Immature natural killer cell (primary cell): ENCODE data around the gene U2AF1L4. TPM values are rescaled to one million over a fixed set of nuclear protein-coding genes. Genes with fewer than 3 reads are reported as not detected.
"Not testable (repeated sequence)": the region's sequence is repeated elsewhere in the genome, so short reads cannot be mapped to it uniquely, and the experiment has no call there.

Experiments used
- DNase-seq, 3 donors: peaks; one replicate each; pipeline ENCODE4 v3.0.0; 2022; ENCODE audit warnings: mixed read lengths in 1 of 3
- H3K27ac Mint-ChIP-seq, 6 donors: one replicate each; pipeline ENCODE4 v1.8.0; 2020; ENCODE audit warnings: mixed read lengths in 6 of 6, mild to moderate bottlenecking in 5 of 6, inconsistent platforms in 4 of 6, moderate library complexity in 3 of 6
- H3K27me3 Mint-ChIP-seq, 3 donors: one replicate each; pipeline ENCODE4 v1.8.0; 2020 to 2021; ENCODE audit warnings: low read depth in 3 of 3, mild to moderate bottlenecking in 3 of 3, mixed read lengths in 3 of 3, moderate library complexity in 3 of 3, inconsistent platforms in 1 of 3
- H3K36me3 Mint-ChIP-seq, 3 donors: one replicate each; pipeline ENCODE4 v1.8.0; 2020; ENCODE audit warnings: mixed read lengths in 3 of 3, inconsistent platforms in 2 of 3, mild to moderate bottlenecking in 2 of 3
- H3K4me1 Mint-ChIP-seq, 2 donors: one replicate each; pipeline ENCODE4 v1.8.0; 2020; ENCODE audit warnings: inconsistent platforms in 2 of 2, mild to moderate bottlenecking in 2 of 2, mixed read lengths in 2 of 2, moderate library complexity in 1 of 2
- H3K4me3 Mint-ChIP-seq, 5 donors: one replicate each; pipeline ENCODE4 v1.8.0; 2020; ENCODE audit warnings: mild to moderate bottlenecking in 5 of 5, mixed read lengths in 5 of 5, inconsistent platforms in 3 of 5, moderate library complexity in 3 of 5
- H3K9me3 Mint-ChIP-seq, 6 donors: one replicate each; pipeline ENCODE4 v1.8.0; 2020; ENCODE audit warnings: mild to moderate bottlenecking in 6 of 6, mixed read lengths in 6 of 6, inconsistent platforms in 4 of 6, moderate library complexity in 3 of 6
- polyA plus RNA-seq, 3 donors: library from polyadenylated mRNA; unstranded; fragments of 300-500 nt; fragmentation: Illumina TruSeq; gene quantifications; one replicate each; pipeline ENCODE4 v1.2.3, GENCODE V29; 2021

U2AF1L4 gene
- polyA plus RNA-seq, 3 donors from 2014 or later = 11.8 to 21.4 (median 15.8) TPM

- no peaks in the 10 kb centered on the region for H3K4me1 Mint-ChIP-seq
- H3K9me3 Mint-ChIP-seq = no peaks in the 10 kb centered on the region
Measured at GRCh38 chr19:35727956-35728706, 17.1 kb downstream of the U2AF1L4 start.

GRCh38 chr19:35727053-35727955 lies 17.9 kb downstream of the U2AF1L4 start:
- no peaks in the 10 kb centered on the region for H3K9me3 Mint-ChIP-seq
- peaks cover 0 to 2% (median 0%) of the 10 kb centered on the region in 3 donors for H3K27me3 Mint-ChIP-seq
- no peak for DNase-seq
- no peak overlapping the region for H3K27ac Mint-ChIP-seq
- peak overlapping the region in 1 of 5 donors; percentile 30 for H3K4me3 Mint-ChIP-seq
- H3K4me1 Mint-ChIP-seq = peaks cover 0 to under 1% of the 10 kb centered on the region in 2 donors
- H3K36me3 Mint-ChIP-seq = peaks cover 9 to 40% (median 14%) of the 10 kb centered on the region in 3 donors

More at GRCh38 chr19:35727956-35728706, 17.1 kb downstream of the U2AF1L4 start:
- Mint-ChIP-seq H3K27ac (no peak overlapping the region), H3K27me3 (peaks cover 0 to 2% (median 0%) of the 10 kb centered on the region in 3 donors), H3K4me3 (no peak overlapping the region), H3K36me3 (peaks cover 9 to 39% (median 14%) of the 10 kb centered on the region in 3 donors)
- DNase-seq = no peak

- H3K4me3 Mint-ChIP-seq = no peak overlapping the region
- H3K36me3 Mint-ChIP-seq = peaks cover 6 to 35% (median 8%) of the 10 kb centered on the region in 3 donors
- H3K27me3 Mint-ChIP-seq = no peaks in the 10 kb centered on the region
- H3K27ac Mint-ChIP-seq = no peak overlapping the region
- no peaks in the 10 kb centered on the region for H3K9me3 Mint-ChIP-seq
- peaks cover 2 to 3% of the 10 kb centered on the region in 2 donors for H3K4me1 Mint-ChIP-seq
- no peak for DNase-seq
Measured at GRCh38 chr19:35725216-35725861, 19.9 kb downstream of the U2AF1L4 start.

- Mint-ChIP-seq H3K9me3 (no peaks in the 10 kb centered on the region), H3K27me3 (no peaks in the 10 kb centered on the region), H3K36me3 (peaks cover 3 to 37% (median 5%) of the 10 kb centered on the region in 3 donors), H3K27ac (no peak overlapping the region), H3K4me3 (no peak overlapping the region), H3K4me1 (peaks cover 6 to 8% of the 10 kb centered on the region in 2 donors)
- no peak for DNase-seq
Measured at GRCh38 chr19:35724560-35724959, 20.7 kb downstream of the U2AF1L4 start.

GRCh38 chr19:35724132-35724531 lies 21.1 kb downstream of the U2AF1L4 start:
- DNase-seq, H3K27ac Mint-ChIP-seq, H3K27me3 Mint-ChIP-seq, H3K9me3 Mint-ChIP-seq, H3K4me3 Mint-ChIP-seq: not testable (repeated sequence)
- Mint-ChIP-seq H3K36me3 (peaks cover 0 to 34% (median 5%) of the 10 kb centered on the region in 3 donors), H3K4me1 (peaks cover 11 to 12% of the 10 kb centered on the region in 2 donors)

- H3K27ac Mint-ChIP-seq = no peak overlapping the region
- H3K4me1 Mint-ChIP-seq = peaks cover 15 to 17% of the 10 kb centered on the region in 2 donors
- peaks cover 0 to 3% (median 0%) of the 10 kb centered on the region in 3 donors for H3K27me3 Mint-ChIP-seq
- no peak overlapping the region for H3K4me3 Mint-ChIP-seq
- no peak for DNase-seq
- H3K9me3 Mint-ChIP-seq = no peaks in the 10 kb centered on the region
- H3K36me3 Mint-ChIP-seq = peaks cover 0 to 34% (median 5%) of the 10 kb centered on the region in 3 donors
Measured at GRCh38 chr19:35723671-35724070, 21.5 kb downstream of the U2AF1L4 start.

- H3K27ac Mint-ChIP-seq = no peak overlapping the region
- H3K4me1 Mint-ChIP-seq = peaks cover 17 to 20% of the 10 kb centered on the region in 2 donors
- peaks cover 0 to 3% (median 0%) of the 10 kb centered on the region in 3 donors for H3K27me3 Mint-ChIP-seq
- no peak overlapping the region for H3K4me3 Mint-ChIP-seq
- H3K9me3 Mint-ChIP-seq = no peaks in the 10 kb centered on the region
- DNase-seq = no peak
- peaks cover 0 to 28% (median 5%) of the 10 kb centered on the region in 3 donors for H3K36me3 Mint-ChIP-seq
Measured at GRCh38 chr19:35722897-35723296, 22.3 kb downstream of the U2AF1L4 start.

- Mint-ChIP-seq H3K9me3 (no peaks in the 10 kb centered on the region), H3K36me3 (peaks cover 0 to 28% (median 5%) of the 10 kb centered on the region in 3 donors), H3K4me3 (no peak overlapping the region), H3K4me1 (peaks cover 17 to 20% of the 10 kb centered on the region in 2 donors), H3K27me3 (peaks cover 0 to 3% (median 0%) of the 10 kb centered on the region in 3 donors), H3K27ac (no peak overlapping the region)
- no peak for DNase-seq
Measured at GRCh38 chr19:35722461-35722860, 22.8 kb downstream of the U2AF1L4 start.

- Mint-ChIP-seq H3K27me3 (peaks cover 0 to 3% (median 1%) of the 10 kb centered on the region in 3 donors), H3K27ac (no peak overlapping the region), H3K4me1 (peaks cover 23 to 25% of the 10 kb centered on the region in 2 donors), H3K36me3 (peaks cover 0 to 24% (median 5%) of the 10 kb centered on the region in 3 donors), H3K4me3 (no peak overlapping the region), H3K9me3 (no peaks in the 10 kb centered on the region)
- no peak for DNase-seq
Measured at GRCh38 chr19:35721374-35721773, 23.8 kb downstream of the U2AF1L4 start.

- no peak for DNase-seq
- Mint-ChIP-seq H3K4me1 (peaks cover 30 to 32% of the 10 kb centered on the region in 2 donors), H3K27me3 (peaks cover 0 to 3% (median 3%) of the 10 kb centered on the region in 3 donors), H3K4me3 (no peak overlapping the region), H3K9me3 (no peaks in the 10 kb centered on the region), H3K36me3 (peaks cover 0 to 17% (median 5%) of the 10 kb centered on the region in 3 donors), H3K27ac (no peak overlapping the region)
Measured at GRCh38 chr19:35720648-35721047, 24.6 kb downstream of the U2AF1L4 start.

- peaks cover 30 to 32% of the 10 kb centered on the region in 2 donors for H3K4me1 Mint-ChIP-seq
- no peak for DNase-seq
- H3K27me3 Mint-ChIP-seq = peaks cover 0 to 3% (median 3%) of the 10 kb centered on the region in 3 donors
- H3K4me3 Mint-ChIP-seq = peak overlapping the region in 1 of 5 donors; percentile 22
- H3K9me3 Mint-ChIP-seq = no peaks in the 10 kb centered on the region
- peaks cover 0 to 14% (median 5%) of the 10 kb centered on the region in 3 donors for H3K36me3 Mint-ChIP-seq
- H3K27ac Mint-ChIP-seq = peak overlapping the region in 2 of 6 donors; percentile 31 to 72
Measured at GRCh38 chr19:35720163-35720524, 25.1 kb downstream of the U2AF1L4 start.

GRCh38 chr19:35719402-35720162 lies 25.6 kb downstream of the U2AF1L4 start:
- Mint-ChIP-seq H3K4me1 (peaks cover 32% of the 10 kb centered on the region in 2 donors), H3K9me3 (no peaks in the 10 kb centered on the region), H3K36me3 (peaks cover 0 to 14% (median 5%) of the 10 kb centered on the region in 3 donors), H3K27ac (peak overlapping the region; percentile 49 to 88 (median 73)), H3K4me3 (peak overlapping the region; percentile 81 to 89 (median 88)), H3K27me3 (peaks cover 0 to 3% (median 3%) of the 10 kb centered on the region in 3 donors)
- DNase-seq = no peak
